ENCODE data around the gene RPL13A.

The RPL13A gene

DNA sequence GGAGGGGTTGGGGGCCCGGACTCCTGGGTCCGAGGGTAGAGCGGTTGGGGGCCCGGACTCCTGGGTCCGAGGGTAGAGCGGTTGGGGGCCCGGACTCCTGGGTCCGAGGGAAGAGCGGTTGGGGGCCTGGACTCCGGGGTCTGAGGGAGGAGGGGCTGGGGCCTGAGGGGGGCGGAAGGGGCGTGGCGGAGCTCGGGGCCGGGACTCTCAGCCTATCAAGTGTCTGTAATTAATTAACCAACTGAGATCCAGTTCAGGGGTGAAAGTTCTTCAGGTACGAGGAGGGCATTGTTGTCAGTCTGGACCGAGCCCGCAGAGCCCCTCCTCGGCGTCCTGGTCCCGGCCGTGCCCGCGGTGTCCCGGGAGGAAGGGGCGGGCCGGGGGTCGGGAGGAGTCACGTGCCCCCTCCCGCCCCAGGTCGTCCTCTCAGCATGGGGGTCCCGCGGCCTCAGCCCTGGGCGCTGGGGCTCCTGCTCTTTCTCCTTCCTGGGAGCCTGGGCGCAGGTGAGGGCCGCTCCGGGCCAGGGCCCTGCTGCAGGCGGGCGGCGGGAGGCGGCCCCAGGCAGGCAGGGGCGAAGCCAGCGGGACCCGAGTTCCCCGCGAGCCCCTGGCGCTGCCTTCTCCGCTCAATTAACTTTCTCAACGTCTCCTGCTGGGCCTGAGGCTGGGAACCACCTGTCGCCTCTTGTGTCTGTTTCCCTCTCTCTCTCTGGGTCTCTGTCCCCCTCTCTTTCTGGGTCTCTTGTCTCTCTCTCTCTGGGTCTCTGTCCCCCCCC, 25.8 kb downstream of the RPL13A start:
- DNase-seq = peak in 1 of 4 experiments; percentile 22

DNA sequence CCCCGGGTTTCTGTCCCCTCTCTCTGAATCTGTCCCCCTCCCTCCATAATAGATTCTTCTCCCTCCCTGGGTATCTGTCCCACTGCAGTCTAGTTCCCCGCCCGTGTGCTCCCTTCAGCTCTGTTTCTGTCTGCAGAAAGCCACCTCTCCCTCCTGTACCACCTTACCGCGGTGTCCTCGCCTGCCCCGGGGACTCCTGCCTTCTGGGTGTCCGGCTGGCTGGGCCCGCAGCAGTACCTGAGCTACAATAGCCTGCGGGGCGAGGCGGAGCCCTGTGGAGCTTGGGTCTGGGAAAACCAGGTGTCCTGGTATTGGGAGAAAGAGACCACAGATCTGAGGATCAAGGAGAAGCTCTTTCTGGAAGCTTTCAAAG, 26.3 kb downstream of the RPL13A start:
- DNase-seq = no peak

DNA sequence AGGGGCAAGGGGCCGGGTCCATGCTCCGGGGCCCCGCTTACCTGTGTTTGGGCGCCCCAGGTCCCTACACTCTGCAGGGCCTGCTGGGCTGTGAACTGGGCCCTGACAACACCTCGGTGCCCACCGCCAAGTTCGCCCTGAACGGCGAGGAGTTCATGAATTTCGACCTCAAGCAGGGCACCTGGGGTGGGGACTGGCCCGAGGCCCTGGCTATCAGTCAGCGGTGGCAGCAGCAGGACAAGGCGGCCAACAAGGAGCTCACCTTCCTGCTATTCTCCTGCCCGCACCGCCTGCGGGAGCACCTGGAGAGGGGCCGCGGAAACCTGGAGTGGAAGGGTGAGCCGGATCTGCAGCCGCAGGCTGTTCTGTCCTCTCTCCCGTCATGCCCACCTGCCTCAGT, 26.7 kb downstream of the RPL13A start:
- no peak for DNase-seq

DNA sequence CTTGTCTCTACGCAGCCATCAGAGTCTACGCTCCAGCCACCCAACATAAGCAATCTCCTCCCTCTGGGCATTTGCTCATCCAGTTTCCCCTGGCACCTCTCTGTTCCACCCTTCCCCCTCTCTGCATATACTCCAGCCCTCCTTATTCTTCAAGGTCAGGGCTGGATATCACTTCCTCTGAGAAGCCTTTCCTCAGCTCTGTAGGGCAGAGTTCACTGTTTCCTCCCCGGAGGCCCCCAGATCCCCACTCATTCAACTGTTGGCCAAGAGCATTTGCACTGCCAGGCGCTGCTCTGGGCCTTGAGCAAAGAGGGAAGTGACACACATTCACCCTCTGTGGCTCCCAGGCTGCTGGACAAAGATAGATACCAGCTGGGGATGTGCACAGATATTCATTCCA, 28.4 kb downstream of the RPL13A start:
- DNase-seq = no peak

DNA sequence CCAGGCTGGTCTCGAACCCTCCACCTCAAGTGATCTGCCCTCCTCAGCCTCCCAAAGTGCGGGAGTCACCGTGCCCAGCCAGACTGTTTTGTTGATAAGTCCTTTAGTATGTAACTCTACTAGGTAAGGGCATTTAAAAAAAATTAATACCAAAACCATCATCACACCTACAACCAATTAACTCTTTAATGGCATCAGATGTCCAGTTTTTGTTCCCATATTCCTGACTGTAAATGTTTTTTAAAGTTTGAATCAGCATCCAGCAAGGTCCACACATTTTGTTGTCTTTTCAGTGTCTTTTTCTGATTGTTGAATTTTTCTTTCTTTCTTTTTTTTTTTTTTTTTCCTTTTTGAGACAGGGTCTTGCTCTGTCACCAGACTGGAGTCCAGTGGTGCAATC, 30.6 kb downstream of the RPL13A start:
- DNase-seq = no peak

DNA sequence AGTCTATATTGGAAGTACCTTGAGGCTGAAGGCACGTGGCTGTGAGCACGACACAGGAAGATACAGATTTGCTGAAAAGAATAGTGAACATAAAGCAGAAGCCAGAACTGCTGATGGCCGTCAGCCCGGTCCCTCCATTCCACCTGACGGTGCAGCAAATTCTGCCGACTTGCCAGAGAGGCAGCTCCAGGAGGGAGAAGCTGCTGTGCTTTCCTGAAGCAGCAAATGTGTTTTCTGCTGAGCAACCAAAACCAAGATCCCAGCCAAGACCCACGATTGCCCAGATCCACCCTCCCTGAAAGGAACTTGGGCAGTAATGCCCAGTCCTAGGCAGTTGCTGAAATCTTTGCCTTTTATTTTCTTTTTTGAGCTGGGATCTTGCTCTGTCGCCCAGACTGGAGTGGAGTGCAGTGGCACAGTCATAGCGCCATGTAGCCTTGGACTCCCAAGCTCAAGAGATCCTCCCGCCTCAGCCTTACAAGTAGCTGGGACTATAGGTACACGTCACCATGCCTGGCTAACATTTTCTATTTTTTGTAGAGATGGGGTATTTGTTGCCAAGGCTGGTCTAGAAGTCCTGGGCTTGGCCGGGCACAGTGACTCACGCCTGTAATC, 33.4 kb downstream of the RPL13A start:
- DNase-seq = no peak

DNA sequence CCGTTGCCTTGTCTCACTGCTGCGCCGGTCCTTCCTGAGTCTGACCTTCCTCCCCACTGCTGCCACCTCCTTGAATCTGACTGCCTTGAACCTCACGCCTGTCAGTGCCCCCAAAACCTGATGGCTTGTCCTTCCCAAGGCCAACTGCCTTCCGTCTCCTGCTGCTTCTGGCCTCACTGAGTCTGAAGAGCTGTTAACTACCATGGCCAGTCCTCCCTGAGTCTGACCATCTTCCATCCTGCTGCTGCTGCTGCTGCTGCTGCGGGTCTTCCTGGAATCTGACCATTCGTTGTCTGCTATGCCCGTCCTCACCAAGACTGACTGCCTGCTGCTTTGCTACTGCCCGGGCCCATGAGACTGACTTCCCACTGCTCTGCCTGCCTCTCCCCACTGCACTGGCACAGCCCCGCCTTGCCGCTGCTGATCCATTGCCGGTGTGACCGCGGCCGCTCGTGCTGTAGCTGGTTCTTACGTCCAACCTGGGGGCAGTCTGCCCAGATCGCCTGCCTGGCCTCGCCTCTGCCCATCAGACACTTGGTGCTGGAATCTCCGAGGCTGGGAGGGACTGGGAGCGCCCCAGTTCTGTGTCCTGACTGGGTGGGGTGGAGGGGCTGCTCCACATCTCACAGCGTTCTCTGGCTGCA, 37.5 kb downstream of the RPL13A start:
- DNase-seq = no peak

DNA sequence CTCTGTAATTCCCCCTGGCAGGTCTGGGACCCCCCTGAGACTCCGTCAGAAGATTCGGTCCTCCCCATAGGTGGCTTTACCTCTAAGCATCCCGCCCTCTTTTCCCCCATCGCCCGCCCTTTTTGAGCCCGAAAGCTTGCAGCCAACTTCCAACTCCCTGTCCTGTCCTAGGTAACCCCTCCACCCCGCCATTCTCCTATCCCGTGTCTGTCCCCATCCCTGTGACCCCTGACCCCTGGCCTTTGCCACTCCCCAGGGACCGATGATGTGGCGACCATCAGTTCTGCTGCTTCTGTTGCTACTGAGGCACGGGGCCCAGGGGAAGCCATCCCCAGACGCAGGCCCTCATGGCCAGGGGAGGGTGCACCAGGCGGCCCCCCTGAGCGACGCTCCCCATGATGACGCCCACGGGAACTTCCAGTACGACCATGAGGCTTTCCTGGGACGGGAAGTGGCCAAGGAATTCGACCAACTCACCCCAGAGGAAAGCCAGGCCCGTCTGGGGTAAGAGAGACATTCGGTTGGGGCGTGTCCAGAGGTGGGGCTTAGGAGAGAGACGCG, 40.9 kb downstream of the RPL13A start:
- DNase-seq = no peak

DNA sequence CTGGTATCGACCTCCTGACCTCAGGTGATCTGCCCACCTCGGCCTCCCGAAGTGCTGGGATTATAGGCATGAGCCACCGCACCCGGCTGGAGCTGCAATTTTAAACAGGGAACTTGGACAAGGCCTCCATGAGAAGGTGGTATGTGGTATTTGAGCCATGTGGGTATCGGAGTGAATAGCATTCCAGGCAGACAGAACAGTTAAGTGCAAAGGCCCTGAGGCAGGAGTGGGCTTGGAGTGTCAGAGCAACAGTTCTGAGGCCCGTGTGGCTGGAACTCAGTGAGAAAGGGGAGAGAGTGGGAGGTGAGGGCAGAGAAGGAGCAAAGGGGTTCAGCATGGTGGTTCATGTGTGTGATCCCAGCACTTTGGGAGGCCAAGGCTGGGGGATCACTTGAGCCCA, 43.3 kb downstream of the RPL13A start:
- DNase-seq = no peak

DNA sequence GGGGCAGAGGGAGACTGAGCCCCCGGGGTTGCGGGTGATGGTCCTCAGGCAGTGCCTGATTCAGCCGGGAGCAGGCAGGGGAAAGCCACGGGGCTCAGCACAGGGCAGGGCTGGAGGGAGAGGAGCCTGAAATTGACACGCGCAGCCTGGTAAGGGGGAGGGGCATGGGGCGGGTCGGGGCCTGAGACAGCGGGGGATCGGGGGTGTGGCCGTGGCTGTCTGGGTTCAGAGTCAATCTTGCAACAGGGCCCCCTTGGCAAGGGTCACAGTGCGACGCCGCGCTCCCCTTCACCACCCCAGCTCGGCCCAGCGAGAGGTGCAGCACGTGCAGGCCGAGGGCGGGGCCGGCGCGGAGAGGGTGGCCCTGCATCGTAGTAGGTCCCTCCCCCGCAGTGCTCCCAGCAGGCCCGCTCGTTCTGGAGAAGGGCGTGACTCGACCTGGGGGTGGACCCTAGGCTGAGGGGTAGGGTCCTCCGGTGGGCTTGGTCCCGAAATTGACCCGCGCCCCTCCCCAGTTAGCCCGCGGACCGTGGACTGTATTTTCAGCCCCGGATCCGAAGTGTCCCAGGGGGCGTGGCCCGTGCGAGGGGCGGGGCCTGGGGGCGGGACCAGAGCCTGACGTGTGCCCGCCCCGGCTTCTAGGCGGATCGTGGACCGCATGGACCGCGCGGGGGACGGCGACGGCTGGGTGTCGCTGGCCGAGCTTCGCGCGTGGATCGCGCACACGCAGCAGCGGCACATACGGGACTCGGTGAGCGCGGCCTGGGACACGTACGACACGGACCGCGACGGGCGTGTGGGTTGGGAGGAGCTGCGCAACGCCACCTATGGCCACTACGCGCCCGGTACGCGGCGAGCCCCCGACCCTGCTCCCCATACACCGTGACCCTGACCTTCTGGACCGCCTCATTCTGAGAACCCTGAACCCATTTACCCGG, 46.4 kb downstream of the RPL13A start:
- DNase-seq = peak; percentile 61 to 87 (median 75)

DNA sequence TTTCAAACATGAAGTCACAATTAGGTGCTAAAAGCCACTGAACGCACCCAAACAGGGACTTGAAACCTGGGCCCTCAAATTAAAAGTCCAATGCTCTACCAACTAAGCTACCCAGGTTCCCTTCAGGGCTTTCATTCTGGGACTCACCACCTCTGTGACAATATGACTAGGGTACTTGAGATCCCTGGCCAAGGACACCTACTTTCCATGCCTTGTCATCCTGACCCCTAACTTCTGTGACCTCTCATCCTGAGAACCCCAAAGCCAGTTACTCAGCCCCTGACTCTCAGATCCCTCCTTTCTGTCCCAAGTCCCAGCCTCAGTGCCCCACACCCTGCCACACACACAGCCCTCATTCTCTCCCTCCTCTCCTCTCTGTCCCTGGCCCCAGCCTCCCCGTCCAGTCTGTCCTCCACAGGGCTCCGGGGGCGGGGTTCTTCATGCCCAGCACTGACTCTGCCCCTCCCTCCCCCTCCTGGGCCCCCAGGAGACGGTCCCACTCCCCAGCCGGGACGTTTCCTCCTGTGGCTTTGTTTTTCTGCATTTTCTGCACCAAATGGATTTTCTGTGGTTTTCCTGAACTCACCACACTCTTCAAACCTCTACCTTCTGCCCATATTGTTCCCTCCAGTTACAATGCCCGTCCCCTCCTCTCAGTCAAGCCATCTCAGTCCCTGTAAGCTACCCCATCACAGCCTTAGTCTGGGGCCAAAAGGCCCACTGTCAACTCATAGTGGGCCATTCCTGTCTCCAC, 47.4 kb downstream of the RPL13A start:
- no peak for DNase-seq

DNA sequence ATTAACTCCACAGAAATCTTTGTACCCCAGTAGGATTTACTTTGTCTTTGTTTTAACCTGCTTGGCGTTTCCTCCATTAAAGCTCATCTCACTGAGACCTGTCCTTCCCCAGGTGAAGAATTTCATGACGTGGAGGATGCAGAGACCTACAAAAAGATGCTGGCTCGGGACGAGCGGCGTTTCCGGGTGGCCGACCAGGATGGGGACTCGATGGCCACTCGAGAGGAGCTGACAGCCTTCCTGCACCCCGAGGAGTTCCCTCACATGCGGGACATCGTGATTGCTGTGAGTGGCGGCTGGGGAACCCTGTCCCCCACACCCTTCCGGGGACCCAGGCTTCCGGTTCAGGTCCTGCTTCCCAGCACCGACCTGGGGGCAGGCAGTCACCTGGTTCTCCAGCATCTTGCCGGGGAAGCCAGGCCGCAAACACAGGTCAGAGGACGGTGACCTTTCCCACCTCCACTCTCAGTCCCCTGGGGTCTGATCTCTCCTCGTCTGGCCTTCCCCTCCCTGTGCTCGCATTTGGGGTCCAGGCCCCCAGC, 49.6 kb downstream of the RPL13A start:
- DNase-seq = no peak

DNA sequence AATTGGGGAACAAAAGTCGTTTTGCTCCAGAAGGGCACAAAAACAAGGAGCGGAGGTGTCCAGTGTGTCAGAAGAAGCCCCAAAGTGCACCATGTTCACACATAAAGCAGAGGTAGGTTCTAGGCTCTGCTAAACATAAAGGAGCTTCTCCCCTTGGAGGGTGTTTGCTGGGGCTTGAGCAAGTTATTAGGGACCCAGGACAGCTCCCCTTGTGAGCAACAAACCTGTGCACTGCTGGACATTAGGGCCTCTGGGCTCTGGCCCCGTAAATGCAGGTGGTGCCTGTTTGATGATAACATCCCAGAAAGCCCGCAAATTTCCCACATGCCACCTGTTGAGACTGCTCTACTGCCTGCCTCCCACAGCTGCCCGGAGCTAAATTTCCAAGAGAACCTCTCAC, 51.2 kb downstream of the RPL13A start:
- no peak for DNase-seq

DNA sequence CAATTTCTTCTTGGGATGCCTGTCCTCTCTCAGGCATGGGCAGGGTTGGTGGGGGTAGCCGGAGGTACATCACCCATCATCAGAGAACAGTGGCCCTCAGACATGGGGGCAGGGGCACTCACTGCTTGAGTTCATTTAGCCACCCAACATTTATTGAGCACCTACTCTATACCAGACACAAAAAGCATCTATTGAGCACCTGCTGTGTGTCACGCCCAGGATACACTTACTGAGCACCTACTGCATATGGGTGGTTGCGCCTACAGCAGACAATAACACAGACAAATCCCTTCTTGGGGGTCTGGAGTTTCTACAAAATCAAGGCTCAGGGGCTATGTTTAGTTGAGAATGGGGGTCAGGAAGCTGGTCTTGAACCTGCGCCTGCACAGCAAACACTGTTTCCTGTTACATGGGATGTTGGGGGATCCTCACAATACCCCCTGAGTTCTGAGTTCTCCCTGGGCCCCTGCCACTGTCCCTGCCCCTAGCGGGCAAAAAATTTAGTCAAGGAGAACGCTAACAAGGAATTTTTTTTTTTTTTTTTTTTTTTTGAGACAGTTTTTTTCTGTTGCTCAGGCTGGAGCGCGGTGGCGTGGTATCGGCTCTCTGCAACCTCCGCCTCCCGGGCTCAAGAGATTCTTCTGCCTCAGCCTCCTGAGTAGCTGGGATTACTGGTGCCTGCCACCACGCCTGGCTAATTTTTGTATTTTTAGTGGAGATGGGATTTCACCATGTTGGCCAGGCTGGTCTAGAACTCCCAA, 52.0 kb downstream of the RPL13A start:
- no peak for DNase-seq

Data from activated naive CD4-positive, alpha-beta T cell (primary cell).